ENCODE data around the gene PRR23E. TPM values are rescaled to one million over a fixed set of nuclear protein-coding genes. Genes with fewer than 3 reads are reported as not detected.

PRR23E gene
- total RNA-seq, 1 experiment from 2014 or later = not detected

GRCh38 chr3:127185962-127186674 lies 6.8 kb upstream of the PRR23E start:
- no peaks in the 10 kb centered on the region for H3K4me1 ChIP-seq (ENCODE audit: insufficient read depth, low read length)
- ChIA-PET CTCF (no interaction called here), POLR2A (ENCODE audit: unreplicated experiment) (no interaction called here)
- no peaks in the 10 kb centered on the region for H3K9me3 ChIP-seq (ENCODE audit: low read length)
- H3K4me3 ChIP-seq (ENCODE audit: low read length) = no peak overlapping the region
- H3K79me2 ChIP-seq (ENCODE audit: low read length) = no peaks in the 10 kb centered on the region
- no peak for TF ChIP-seq EZH2 (IDR thresholded peaks at IDR 0.05; ENCODE audit: low read length, unreplicated experiment)
- TF ChIP-seq EZH2phosphoT487 (IDR thresholded peaks at IDR 0.05; ENCODE audit: borderline replicate concordance, low read length) = no peak
- no peak for TF ChIP-seq CTCF (conservative IDR thresholded peaks at IDR 0.05; ENCODE audit: low read depth, low read length)
- H4K20me1 ChIP-seq (ENCODE audit: low read length) = no peaks in the 10 kb centered on the region
- H3F3A ChIP-seq (ENCODE audit: low read length, unreplicated experiment) = no peaks in the 10 kb centered on the region
- ATAC-seq (no peak), DNase-seq (no peak)
- BruUV-seq (replicated peaks) = no TSS peak
- H3K9me2 ChIP-seq (replicated peaks; ENCODE audit: low read length) = no peaks in the 10 kb centered on the region
- no peak overlapping the region for H3K27ac ChIP-seq (ENCODE audit: low read length)
- intact Hi-C loops (cut with micrococcal nuclease) = no loop called here
- H3K9ac ChIP-seq (ENCODE audit: low read length) = no peak overlapping the region
- no peaks in the 10 kb centered on the region for H3K27me3 ChIP-seq (ENCODE audit: low read length)
- no peak overlapping the region for H3K4me2 ChIP-seq (ENCODE audit: low read length)
- H3K36me3 ChIP-seq (ENCODE audit: low read depth, low read length) = no peaks in the 10 kb centered on the region
- no peak overlapping the region for H2AFZ ChIP-seq (ENCODE audit: low read length)

- no peaks in the 10 kb centered on the region for H3K27me3 ChIP-seq (ENCODE audit: low read length)
- ATAC-seq (no peak), DNase-seq (no peak)
- ChIA-PET POLR2A (ENCODE audit: unreplicated experiment) (no interaction called here), CTCF (no interaction called here)
- H3K36me3 ChIP-seq (ENCODE audit: low read depth, low read length) = no peaks in the 10 kb centered on the region
- intact Hi-C loops (cut with micrococcal nuclease) = no loop called here
- no peaks in the 10 kb centered on the region for H3K4me1 ChIP-seq (ENCODE audit: insufficient read depth, low read length)
- BruUV-seq (replicated peaks) = no TSS peak
- no peak overlapping the region for H2AFZ ChIP-seq (ENCODE audit: low read length)
- H4K20me1 ChIP-seq (ENCODE audit: low read length) = no peaks in the 10 kb centered on the region
- no peak overlapping the region for H3K4me2 ChIP-seq (ENCODE audit: low read length)
- no peaks in the 10 kb centered on the region for H3F3A ChIP-seq (ENCODE audit: low read length, unreplicated experiment)
- H3K4me3 ChIP-seq (ENCODE audit: low read length) = no peak overlapping the region
- H3K79me2 ChIP-seq (ENCODE audit: low read length) = no peaks in the 10 kb centered on the region
- no peak overlapping the region for H3K27ac ChIP-seq (ENCODE audit: low read length)
- no peak overlapping the region for H3K9ac ChIP-seq (ENCODE audit: low read length)
- TF ChIP-seq CTCF (conservative IDR thresholded peaks at IDR 0.05; ENCODE audit: low read depth, low read length) = no peak
- no peak for TF ChIP-seq EZH2phosphoT487 (IDR thresholded peaks at IDR 0.05; ENCODE audit: borderline replicate concordance, low read length)
- TF ChIP-seq EZH2 (IDR thresholded peaks at IDR 0.05; ENCODE audit: low read length, unreplicated experiment) = no peak
- no peaks in the 10 kb centered on the region for H3K9me2 ChIP-seq (replicated peaks; ENCODE audit: low read length)
- H3K9me3 ChIP-seq (ENCODE audit: low read length) = no peaks in the 10 kb centered on the region
These were observed 5.6 kb upstream of the PRR23E start for GRCh38 chr3:127187316-127187715.

- H2AFZ ChIP-seq (ENCODE audit: low read length) = no peak overlapping the region
- no peak overlapping the region for H3K9ac ChIP-seq (ENCODE audit: low read length)
- no peaks in the 10 kb centered on the region for H3K79me2 ChIP-seq (ENCODE audit: low read length)
- no peaks in the 10 kb centered on the region for H3K27me3 ChIP-seq (ENCODE audit: low read length)
- intact Hi-C loops (cut with micrococcal nuclease) = no loop called here
- H3K27ac ChIP-seq (ENCODE audit: low read length) = no peak overlapping the region
- no peaks in the 10 kb centered on the region for H4K20me1 ChIP-seq (ENCODE audit: low read length)
- CTCF ChIA-PET = no interaction called here
- no peaks in the 10 kb centered on the region for H3K9me3 ChIP-seq (ENCODE audit: low read length)
- H3K9me2 ChIP-seq (replicated peaks; ENCODE audit: low read length) = no peaks in the 10 kb centered on the region
- no peak for ATAC-seq
- BruUV-seq (replicated peaks) = no TSS peak
- no peaks in the 10 kb centered on the region for H3K4me1 ChIP-seq (ENCODE audit: insufficient read depth, low read length)
- H3K36me3 ChIP-seq (ENCODE audit: low read depth, low read length) = no peaks in the 10 kb centered on the region
- TF ChIP-seq EZH2phosphoT487 (IDR thresholded peaks at IDR 0.05; ENCODE audit: borderline replicate concordance, low read length) (no peak), EZH2 (IDR thresholded peaks at IDR 0.05; ENCODE audit: low read length, unreplicated experiment) (no peak), CTCF (conservative IDR thresholded peaks at IDR 0.05; ENCODE audit: low read depth, low read length) (no peak)
- H3F3A ChIP-seq (ENCODE audit: low read length, unreplicated experiment) = no peaks in the 10 kb centered on the region
- H3K4me2 ChIP-seq (ENCODE audit: low read length) = no peak overlapping the region
- no peak overlapping the region for H3K4me3 ChIP-seq (ENCODE audit: low read length)
- POLR2A ChIA-PET (ENCODE audit: unreplicated experiment) = no interaction called here
- no peak for DNase-seq
These were observed 410 bp downstream of the PRR23E start for GRCh38 chr3:127193341-127193740.

All from PC-3 (cell line).